GM19395 (cell line): ENCODE measurements around the gene MZF1.

Experiments
- ATAC-seq: cut with Tn5 transposase; IDR thresholded peaks from one replicate; pipeline ENCODE4 v1.9.1; 2021; ENCODE audit warnings: mild to moderate bottlenecking, moderate library complexity; ENCODE audit not compliant: unreplicated experiment

The MZF1 gene

GRCh38 chr19:58570770-58571574 is 2.2 kb downstream of the MZF1 start:
- ATAC-seq, result no peak

- ATAC-seq, result no peak
Observed at GRCh38 chr19:58569943-58570670, 3.0 kb downstream of the MZF1 start.

- no peak for ATAC-seq
Observed at GRCh38 chr19:58569191-58569942, 3.8 kb downstream of the MZF1 start.

GRCh38 chr19:58568453-58569130 is 4.5 kb downstream of the MZF1 start:
- ATAC-seq, result no peak

GRCh38 chr19:58566989-58567388 is 6.1 kb downstream of the MZF1 start:
- no peak for ATAC-seq

- ATAC-seq, result no peak
Observed at GRCh38 chr19:58563823-58564222, 9.3 kb downstream of the MZF1 start.

GRCh38 chr19:58563034-58563573 is 10.0 kb downstream of the MZF1 start:
- no peak for ATAC-seq

- no peak for ATAC-seq
Observed at GRCh38 chr19:58562122-58563033, 10.8 kb downstream of the MZF1 start.

- no peak for ATAC-seq
Observed at GRCh38 chr19:58561373-58562121, 11.6 kb downstream of the MZF1 start.

GRCh38 chr19:58560921-58561320 is 12.2 kb downstream of the MZF1 start:
- ATAC-seq, result no peak

- ATAC-seq, result no peak
Observed at GRCh38 chr19:58560007-58560887, 12.9 kb downstream of the MZF1 start.

- peak; percentile 31 for ATAC-seq
Observed at GRCh38 chr19:58559275-58560006, 13.7 kb downstream of the MZF1 start.

GRCh38 chr19:58558623-58559274 is 14.4 kb downstream of the MZF1 start:
- peak; percentile 52 for ATAC-seq

GRCh38 chr19:58558066-58558622 is 15.0 kb downstream of the MZF1 start, which contains the start of gene UBE2M:
TSS of gene UBE2M (minus strand) at chr19:58558611. CDS start at chr19:58558381, 230 bp downstream.
- ATAC-seq, result no peak

- no peak for ATAC-seq
Observed at GRCh38 chr19:58557221-58558065, 15.7 kb downstream of the MZF1 start.
